H1 (cell line): ENCODE measurements around the gene SLC35E3. TPM values are rescaled to one million over a fixed set of nuclear protein-coding genes. Genes with fewer than 3 reads are reported as not detected.

Source experiments
- CTCF ChIA-PET: fragments of 300-600 bp; sonication (Branson Sonifier 250); formaldehyde crosslinking; loops from one replicate; lab custom pipeline; 2021; ENCODE audit not compliant: partially characterized antibody; lab: Charles Lee
- POLR2A ChIA-PET: fragments of 300-600 bp; sonication (Branson Sonifier 250); formaldehyde crosslinking; loops from one replicate; lab custom pipeline; 2021; ENCODE audit warnings: inconsistent platforms; ENCODE audit not compliant: partially characterized antibody; lab: Charles Lee
- DNase-seq, 2 experiments: peaks; one replicate each; pipeline versions ENCODE4 v3.0.0 to v3.0.0-alpha.2; 2010 to 2022; ENCODE audit warnings: low spot score in 2 of 2, low read depth in 1 of 2, mixed read lengths in 1 of 2
- FAIRE-seq: peaks from 2 replicates; lab custom pipeline; 2011; peaks lifted over from hg19 to GRCh38; lab: Jason Lieb, UNC
- H2AFZ ChIP-seq: 2 replicates; pipeline ENCODE4 v1.8.1; 2012; ENCODE audit warnings: low read length, inconsistent platforms
- H2AK5ac ChIP-seq: 2 replicates; pipeline ENCODE4 v1.6.1; 2013; ENCODE audit warnings: low read depth, low read length
- H2BK120ac ChIP-seq: replicated peaks from 2 replicates; pipeline ENCODE3; 2013; ENCODE audit warnings: low read depth, low read length, inconsistent platforms
- H2BK12ac ChIP-seq: 2 replicates; pipeline ENCODE4 v1.6.1; 2013; ENCODE audit warnings: low read depth, low read length
- H2BK15ac ChIP-seq: 2 replicates; pipeline ENCODE4 v1.6.1; 2013; ENCODE audit warnings: low read length
- H2BK20ac ChIP-seq: 2 replicates; pipeline ENCODE4 v1.6.1; 2013; ENCODE audit warnings: low read length
- H2BK5ac ChIP-seq: 2 replicates; pipeline ENCODE4 v1.6.1; 2013; ENCODE audit warnings: low read depth, low read length
- H3K14ac ChIP-seq: 2 replicates; pipeline ENCODE4 v1.6.1; 2013; ENCODE audit warnings: inconsistent platforms; ENCODE audit not compliant: insufficient read length
- H3K18ac ChIP-seq: 2 replicates; pipeline ENCODE4 v1.6.1; 2013; ENCODE audit warnings: low read length; ENCODE audit errors: extremely low read depth
- H3K23ac ChIP-seq: 2 replicates; pipeline ENCODE4 v1.6.1; 2013; ENCODE audit warnings: inconsistent platforms; ENCODE audit not compliant: insufficient read length
- H3K23me2 ChIP-seq: 2 replicates; pipeline ENCODE4 v1.6.1; 2013; ENCODE audit warnings: low read depth, low read length
- H3K27ac ChIP-seq: 2 replicates; pipeline ENCODE4 v1.6.1; 2011; ENCODE audit warnings: low read depth, low read length, inconsistent platforms
- H3K27me3 ChIP-seq, 4 experiments: replicated peaks in 1 of 4; 1 replicate in 1 of 4; 2 replicates in 3 of 4; pipeline versions ENCODE4 v1.6.1 to v1.8.1; 2011 to 2013; ENCODE audit warnings: low read length in 3 of 4, mild to moderate bottlenecking in 3 of 4, inconsistent platforms in 2 of 4, mixed read lengths in 2 of 4, moderate library complexity in 1 of 4; ENCODE audit not compliant: control insufficient read depth in 3 of 4, insufficient read depth in 3 of 4; ENCODE audit errors: extremely low read depth in 1 of 4
- H3K36me3 ChIP-seq, 4 experiments: 2 replicates each; pipeline versions ENCODE4 v1.6.1 to v1.8.1; 2011 to 2013; ENCODE audit warnings: mild to moderate bottlenecking in 4 of 4, low read length in 3 of 4, moderate library complexity in 2 of 4, control low read depth in 1 of 4, inconsistent platforms in 1 of 4; ENCODE audit not compliant: insufficient read depth in 4 of 4, control insufficient read depth in 2 of 4
- H3K4ac ChIP-seq: replicated peaks from 2 replicates; pipeline ENCODE3; 2013; ENCODE audit warnings: low read length, low read depth, mixed read lengths, inconsistent platforms; ENCODE audit not compliant: insufficient read length
- H3K4me1 ChIP-seq, 4 experiments: replicated peaks in 1 of 4; 1 replicate in 1 of 4; 2 replicates in 3 of 4; pipeline versions ENCODE4 v1.6.1 to v1.8.1; 2011 to 2013; ENCODE audit warnings: low read length in 3 of 4, inconsistent platforms in 2 of 4, mixed read lengths in 1 of 4; ENCODE audit not compliant: insufficient read depth in 4 of 4, control insufficient read depth in 3 of 4
- H3K4me2 ChIP-seq, 2 experiments: 2 replicates each; pipeline versions ENCODE4 v1.6.1 to v1.8.1; 2011 to 2013; ENCODE audit warnings: low read depth in 2 of 2, low read length in 2 of 2, control low read depth in 1 of 2, inconsistent platforms in 1 of 2, mild to moderate bottlenecking in 1 of 2; ENCODE audit not compliant: insufficient read depth in 1 of 2
- H3K4me3 ChIP-seq, 4 experiments: fragments of 200-600, 300-600 bp in 1 of 4; sonication (generic), shearing (Covaris generic), sonication (Bioruptor Twin) in 1 of 4; 2 replicates each; pipeline versions ENCODE4 v1.5.1 to v1.8.1; 2011 to 2016; ENCODE audit warnings: low read length in 4 of 4, low read depth in 3 of 4, control low read depth in 2 of 4, inconsistent platforms in 2 of 4, mild to moderate bottlenecking in 2 of 4, mixed read lengths in 1 of 4, moderate library complexity in 1 of 4; ENCODE audit not compliant: insufficient read depth in 2 of 4; ENCODE audit errors: extremely low read depth in 1 of 4
- H3K56ac ChIP-seq: replicated peaks from 2 replicates; pipeline ENCODE3; 2013; ENCODE audit warnings: low read depth, mild to moderate bottlenecking, mixed read lengths, low read length, inconsistent platforms; ENCODE audit not compliant: insufficient read length
- H3K79me1 ChIP-seq: 2 replicates; pipeline ENCODE4 v1.6.1; 2013; ENCODE audit warnings: low read depth, low read length, control low read depth
- H3K79me2 ChIP-seq, 2 experiments: 2 replicates each; pipeline versions ENCODE4 v1.6.1 to v1.8.1; 2012 to 2013; ENCODE audit warnings: low read length in 2 of 2, mild to moderate bottlenecking in 2 of 2, inconsistent platforms in 1 of 2; ENCODE audit not compliant: insufficient read depth in 2 of 2, control insufficient read depth in 1 of 2
- H3K9ac ChIP-seq, 4 experiments: replicated peaks in 1 of 4; 1 replicate in 1 of 4; 2 replicates in 3 of 4; pipeline versions ENCODE4 v1.6.1 to v1.8.1; 2011 to 2013; ENCODE audit warnings: low read depth in 3 of 4, low read length in 3 of 4, control low read depth in 2 of 4, mild to moderate bottlenecking in 2 of 4, moderate library complexity in 2 of 4, inconsistent platforms in 1 of 4; ENCODE audit errors: extremely low read depth in 1 of 4
- H3K9me3 ChIP-seq, 2 experiments: 2 replicates each; pipeline versions ENCODE4 v1.6.1 to v1.8.1; 2012 to 2013; ENCODE audit warnings: mild to moderate bottlenecking in 2 of 2, moderate library complexity in 2 of 2, control low read depth in 1 of 2, inconsistent platforms in 1 of 2, low read depth in 1 of 2, low read length in 1 of 2, mixed read lengths in 1 of 2; ENCODE audit not compliant: insufficient read depth in 2 of 2
- H4K20me1 ChIP-seq, 2 experiments: replicated peaks in 1 of 2; 2 replicates each; pipeline versions ENCODE3 to v1.8.1; 2011 to 2013; ENCODE audit warnings: inconsistent platforms in 2 of 2, low read length in 2 of 2, mild to moderate bottlenecking in 1 of 2; ENCODE audit not compliant: insufficient read depth in 2 of 2, control insufficient read depth in 1 of 2
- H4K5ac ChIP-seq: 2 replicates; pipeline ENCODE4 v1.6.1; 2013; ENCODE audit warnings: low read length, low read depth, mixed read lengths, inconsistent platforms; ENCODE audit not compliant: insufficient read length
- H4K8ac ChIP-seq: 2 replicates; pipeline ENCODE4 v1.8.0; 2013; ENCODE audit warnings: mild to moderate bottlenecking, moderate library complexity, low read length, inconsistent platforms; ENCODE audit not compliant: insufficient read depth; ENCODE audit errors: extremely low read depth
- H4K91ac ChIP-seq: replicated peaks from 2 replicates; pipeline ENCODE3; 2013; ENCODE audit warnings: low read length, mixed read lengths, inconsistent platforms; ENCODE audit not compliant: insufficient read length
- CHD2 ChIP-seq: IDR thresholded peaks from 2 replicates; pipeline ENCODE4 v1.6.1; 2012; ENCODE audit warnings: low read length, improper control_type of control experiment
- CREB1 ChIP-seq: IDR thresholded peaks from 2 replicates; pipeline ENCODE4 v1.6.1; 2012; ENCODE audit warnings: inconsistent platforms
- GABPA ChIP-seq: IDR thresholded peaks from 2 replicates; pipeline ENCODE4 v1.6.1; 2011; ENCODE audit warnings: mild to moderate bottlenecking, low read length, moderate library complexity, borderline replicate concordance; ENCODE audit not compliant: insufficient read depth
- JUN ChIP-seq: IDR thresholded peaks from 2 replicates; pipeline ENCODE4 v1.6.1; 2011; ENCODE audit warnings: low read depth, mild to moderate bottlenecking, improper control_type of control experiment, low read length
- KDM4A ChIP-seq: IDR thresholded peaks from one replicate; pipeline ENCODE4 v1.7.1; 2012; ENCODE audit warnings: low read depth, mild to moderate bottlenecking, moderate library complexity, low read length, inconsistent platforms; ENCODE audit not compliant: severe bottlenecking
- PHF8 ChIP-seq: fragments of 200-600 bp; sonication (generic); conservative IDR thresholded peaks from 2 replicates; pipeline ENCODE4 v1.7.1; 2012; ENCODE audit warnings: low read depth, mild to moderate bottlenecking, inconsistent platforms, low read length, moderate library complexity
- POU5F1 ChIP-seq: IDR thresholded peaks from 2 replicates; pipeline ENCODE4 v1.6.1; 2011; ENCODE audit warnings: low read depth, mild to moderate bottlenecking, low read length, moderate library complexity
- RXRA ChIP-seq: IDR thresholded peaks from 2 replicates; pipeline ENCODE4 v1.6.1; 2011; ENCODE audit warnings: low read depth, mild to moderate bottlenecking, low read length, moderate library complexity; ENCODE audit not compliant: insufficient read depth
- SIN3A ChIP-seq, 2 experiments: IDR thresholded peaks in 1 of 2; conservative IDR thresholded peaks in 1 of 2; 2 replicates each; pipeline ENCODE4 v1.6.1; 2011 to 2012; ENCODE audit warnings: low read length in 2 of 2, improper control_type of control experiment in 1 of 2, low read depth in 1 of 2, mild to moderate bottlenecking in 1 of 2
- SIRT6 ChIP-seq: IDR thresholded peaks from one replicate; pipeline ENCODE4 v1.7.1; 2012; ENCODE audit warnings: low read length, inconsistent platforms
- SIX5 ChIP-seq: IDR thresholded peaks from 2 replicates; pipeline ENCODE4 v1.6.1; 2011; ENCODE audit warnings: mild to moderate bottlenecking, low read depth, low read length
- SRF ChIP-seq: IDR thresholded peaks from 2 replicates; pipeline ENCODE4 v1.6.1; 2011; ENCODE audit warnings: mild to moderate bottlenecking, low read depth, low read length, moderate library complexity
- WGBS, 2 experiments: shearing (Covaris generic) in 1 of 2; methylation state at CpG; one replicate each; pipeline versions ENCODE4 v1.1.6 to v1.1.7; 2013 to 2015; ENCODE audit warnings: low lambda C conversion rate in 2 of 2, mixed read lengths in 2 of 2, inconsistent platforms in 1 of 2, low coverage in 1 of 2, missing lambda C conversion rate in 1 of 2; ENCODE audit not compliant: insufficient replicate concordance in 2 of 2, insufficient coverage in 1 of 2, insufficient read length in 1 of 2; ENCODE audit errors: extremely low coverage in 1 of 2, missing lambda C conversion rate in 1 of 2; 5-methylcytosine and 5-hydroxymethylcytosine counted together
- polyA plus RNA-seq, 7 experiments: library from polyadenylated mRNA; depleted of rRNA in 3 of 7; stranded (reverse) in 5 of 7; unstranded in 2 of 7; fragments of >200 nt in 5 of 7; fragments of 200-250 nt in 2 of 7; gene quantifications; 1 replicate in 5 of 7; 2 replicates in 1 of 7; 4 replicates in 1 of 7; pipeline versions ENCODE4 v1.2.1 to v1.2.3, GENCODE V29; 2011 to 2013; ENCODE audit warnings: missing spikeins in 2 of 7, mixed read lengths in 2 of 7
- total RNA-seq: library from RNA; stranded (reverse); fragmentation: NEBNext Ultra II Directional; extraction: Animal tissue kit (Norgen Biotek cat#: 25700); gene quantifications from 2 replicates; pipeline ENCODE4 v1.2.1, GENCODE V29; 2021
- TF ChIP-seq, protein P1 (sequence below): IDR thresholded peaks from 2 replicates; pipeline ENCODE4 v1.6.1; 2011; ENCODE audit warnings: low read depth, mild to moderate bottlenecking, low read length; ENCODE audit not compliant: insufficient read depth

SLC35E3 gene
- total and polyA plus RNA-seq, 2 of the 8 experiments (the other 6 are each of a cell fraction or from before 2014, with no cell fraction given) = 10.0 to 10.9 TPM

- Histone ChIP-seq H4K8ac (no peak overlapping the region), H3K36me3 (peaks cover 3 to 20% (median 6%) of the 10 kb centered on the region in 4 experiments; a peak in 6 of 8 replicates), H3K9me3 (no peaks in the 10 kb centered on the region), H3K56ac (no peak overlapping the region), H3K18ac (no peak overlapping the region), H3K4me1 (no peaks in the 10 kb centered on the region; a peak in 2 of 7 replicates), H3K23me2 (peaks cover 8% of the 10 kb centered on the region), H2BK12ac (no peak overlapping the region), H2BK20ac (no peak overlapping the region), H4K20me1 (no peaks in the 10 kb centered on the region), H3K14ac (no peak overlapping the region), H2AK5ac (no peak overlapping the region), H3K79me1 (peaks cover 3% of the 10 kb centered on the region; the same call in 1 of the 2 replicates), H4K91ac (no peak overlapping the region), H3K4me3 (peak overlapping the region; percentile 79 to 91 (median 86); a peak in 7 of 8 replicates), H3K27me3 (no peaks in the 10 kb centered on the region), H3K4me2 (peak overlapping the region; percentile 78 to 90), H3K4ac (no peak overlapping the region), H4K5ac (peak overlapping the region; percentile 11), H2AFZ (peak overlapping the region; percentile 90; the same call in 1 of the 2 replicates), H3K79me2 (peaks cover 0 to 16% of the 10 kb centered on the region in 2 experiments; a peak in 2 of 4 replicates), H2BK5ac (no peak overlapping the region), H2BK15ac (no peak overlapping the region), H3K23ac (no peak overlapping the region), H3K27ac (no peak overlapping the region), H3K9ac (peak overlapping the region in 2 of 4 experiments; percentile 85 to 86; a peak in 4 of 7 replicates), H2BK120ac (no peak overlapping the region)
- 80% methylated on average over 9 of the region's 9 CpGs; no CpG with 5 or more reads in 1 of the 2 experiments for WGBS, 2 experiments
- CTCF ChIA-PET = no interaction called here
- FAIRE-seq (no peak), DNase-seq (no peak)
- POLR2A ChIA-PET = interaction anchor here (0.9 to 3.5 kb wide), 9 partner anchors 11 to 404 kb away, joined by 3 to 36 read pairs (median 4); partner anchors contain the start of gene MDM2
- TF ChIP-seq, protein P1, sequence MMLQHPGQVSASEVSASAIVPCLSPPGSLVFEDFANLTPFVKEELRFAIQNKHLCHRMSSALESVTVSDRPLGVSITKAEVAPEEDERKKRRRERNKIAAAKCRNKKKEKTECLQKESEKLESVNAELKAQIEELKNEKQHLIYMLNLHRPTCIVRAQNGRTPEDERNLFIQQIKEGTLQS = no peak
- TF ChIP-seq CHD2 (no peak), PHF8 (no peak), SRF (no peak), KDM4A (no peak), RXRA (no peak), SIX5 (no peak), GABPA (no peak), POU5F1 (no peak), CREB1 (no peak), JUN (no peak), SIRT6 (no peak), SIN3A (conservative IDR thresholded peaks at IDR 0.05 in 1 of 2, IDR thresholded peaks at IDR 0.05 in 1 of 2; ENCODE audit: low read depth in 1 of 2, low read length in 2 of 2) (no peak)
Measured at GRCh38 chr12:68745376-68745903, 536 bp upstream of the SLC35E3 start.
